Middle frontal gyrus (tissue), 1 donor: ENCODE measurements around the gene CHRNA4.
A peak's percentile ranks its signal among the peaks of the same experiment; 100 is the strongest.

Experiments used
- DNase-seq: peaks from one replicate; pipeline ENCODE4 v3.0.0-alpha.2; 2015; ENCODE audit warnings: low spot score; ENCODE audit errors: extremely low spot score

CHRNA4 gene

DNA sequence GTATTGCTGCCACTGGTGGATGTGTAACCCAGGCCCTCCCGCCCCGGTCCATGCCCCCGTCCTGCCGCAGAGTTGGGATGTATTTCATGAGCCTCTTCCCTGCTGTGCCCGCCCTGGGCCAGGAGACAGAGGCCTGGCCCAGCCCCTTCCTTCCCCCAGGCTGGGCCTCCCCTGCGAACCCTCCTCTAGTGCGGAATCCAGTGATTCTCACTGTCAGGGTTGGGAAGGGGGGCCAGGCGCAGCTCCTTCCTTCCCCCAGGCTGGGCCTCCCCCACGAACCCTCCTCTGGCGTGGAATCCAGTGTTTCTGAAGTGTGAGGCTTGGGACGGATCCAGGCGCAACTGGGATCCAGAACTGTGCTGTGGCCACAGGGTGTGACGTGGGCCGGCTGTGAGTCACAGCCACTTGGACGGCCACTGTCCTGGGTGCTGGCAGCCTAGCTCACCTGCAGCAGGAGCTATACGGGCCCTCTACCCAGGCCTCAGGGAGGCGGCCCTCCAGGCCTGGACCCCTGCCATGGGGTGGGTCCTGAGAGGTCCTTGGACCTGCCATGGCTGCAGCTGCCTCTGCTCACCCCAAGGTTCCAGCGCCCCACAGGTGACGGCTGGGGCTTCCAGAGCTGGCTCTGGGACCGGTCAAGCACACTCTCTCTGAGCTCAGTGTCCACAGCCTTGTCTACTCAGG, 39.9 kb downstream of the CHRNA4 start:
- DNase-seq = peak; percentile 12

DNA sequence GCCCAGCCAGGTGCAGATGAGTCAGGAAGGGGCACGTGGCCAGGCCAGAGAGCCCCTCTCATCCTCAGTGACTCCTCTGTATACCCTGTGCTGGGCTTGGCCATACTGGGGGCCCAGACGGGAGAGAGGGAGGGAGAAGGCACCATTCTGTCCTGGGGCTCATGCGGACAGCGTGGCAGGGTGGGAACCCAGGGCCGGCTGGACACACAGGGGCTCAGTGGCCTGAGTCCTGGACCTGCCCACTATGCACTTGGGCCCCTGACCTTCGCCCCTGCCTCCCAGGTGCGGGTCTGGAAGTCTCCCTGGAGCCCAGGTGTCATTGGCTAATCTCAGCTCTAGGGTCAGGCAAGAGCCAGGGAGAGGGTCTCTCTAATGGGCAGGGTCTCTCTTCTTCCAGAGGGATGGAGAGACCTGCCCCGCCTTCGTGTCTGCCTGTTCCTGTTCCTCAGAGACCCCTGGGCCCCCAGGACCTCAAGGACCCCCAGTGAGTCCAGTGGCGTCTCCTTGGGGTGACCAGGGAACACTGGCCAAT, 40.5 kb downstream of the CHRNA4 start:
- DNase-seq = no peak

DNA sequence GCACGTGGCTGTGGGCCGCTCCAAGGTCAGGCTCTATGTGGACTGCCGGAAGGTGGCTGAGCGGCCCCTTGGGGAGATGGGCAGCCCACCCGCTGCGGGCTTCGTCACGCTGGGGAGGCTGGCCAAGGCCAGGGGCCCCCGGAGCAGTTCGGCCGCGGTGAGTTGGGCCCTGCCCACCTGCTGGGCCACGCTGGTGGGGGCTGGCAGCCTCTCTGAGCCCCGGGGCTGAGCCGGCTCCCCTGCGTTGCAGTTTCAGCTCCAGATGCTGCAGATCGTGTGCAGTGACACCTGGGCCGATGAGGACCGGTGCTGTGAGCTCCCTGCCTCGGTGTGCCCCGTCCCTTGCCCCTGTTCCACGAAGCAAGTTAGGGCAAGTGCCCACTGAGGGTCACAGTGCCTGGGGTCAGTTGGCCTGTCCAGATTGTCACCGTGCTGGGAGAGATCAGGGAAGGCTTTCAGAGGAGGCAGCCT, 41.1 kb downstream of the CHRNA4 start:
- no peak for DNase-seq

DNA sequence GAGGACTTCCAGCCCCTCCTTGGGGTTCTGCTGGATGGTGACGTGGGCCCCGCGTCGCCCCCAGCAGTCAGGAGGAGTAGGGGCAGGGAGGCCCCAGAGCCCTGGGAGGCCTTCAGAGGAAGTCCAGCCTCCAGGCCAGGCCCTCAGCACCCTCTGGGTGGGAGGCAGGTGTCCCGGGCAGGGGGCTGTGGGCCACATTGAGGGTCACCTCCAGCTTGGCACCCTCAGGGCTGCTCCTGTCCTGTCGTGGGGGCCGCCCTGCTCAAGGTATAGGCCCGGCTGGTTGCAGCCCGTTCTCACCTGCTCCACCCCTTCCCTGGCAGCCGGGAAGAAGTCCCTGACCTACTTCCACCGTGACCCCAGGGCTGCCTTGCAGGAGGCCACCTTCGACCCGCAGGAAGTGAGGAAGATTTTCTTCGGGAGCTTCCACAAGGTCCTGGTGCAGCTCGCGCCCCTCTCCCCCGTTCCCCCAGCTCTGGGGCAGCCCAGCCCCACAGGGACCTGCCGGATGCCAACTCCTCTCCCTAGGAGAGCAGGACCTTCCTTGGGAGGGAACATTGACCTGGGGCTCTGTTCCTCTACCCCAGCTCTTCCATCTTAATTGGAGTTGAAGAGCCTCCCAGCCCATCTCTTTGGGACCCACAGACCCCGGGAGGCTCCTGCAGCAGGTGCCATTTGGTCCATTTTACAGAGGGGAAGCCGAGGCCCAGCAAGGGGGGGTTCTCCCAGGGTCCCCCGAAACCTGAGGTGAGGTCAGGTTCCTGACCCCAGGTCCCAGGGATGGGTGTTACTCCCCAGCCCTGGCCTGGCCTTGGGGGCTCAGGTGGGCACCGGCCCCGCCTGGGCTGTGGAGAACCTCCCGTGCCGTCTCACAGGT, 41.7 kb downstream of the CHRNA4 start:
- no peak for DNase-seq

DNA sequence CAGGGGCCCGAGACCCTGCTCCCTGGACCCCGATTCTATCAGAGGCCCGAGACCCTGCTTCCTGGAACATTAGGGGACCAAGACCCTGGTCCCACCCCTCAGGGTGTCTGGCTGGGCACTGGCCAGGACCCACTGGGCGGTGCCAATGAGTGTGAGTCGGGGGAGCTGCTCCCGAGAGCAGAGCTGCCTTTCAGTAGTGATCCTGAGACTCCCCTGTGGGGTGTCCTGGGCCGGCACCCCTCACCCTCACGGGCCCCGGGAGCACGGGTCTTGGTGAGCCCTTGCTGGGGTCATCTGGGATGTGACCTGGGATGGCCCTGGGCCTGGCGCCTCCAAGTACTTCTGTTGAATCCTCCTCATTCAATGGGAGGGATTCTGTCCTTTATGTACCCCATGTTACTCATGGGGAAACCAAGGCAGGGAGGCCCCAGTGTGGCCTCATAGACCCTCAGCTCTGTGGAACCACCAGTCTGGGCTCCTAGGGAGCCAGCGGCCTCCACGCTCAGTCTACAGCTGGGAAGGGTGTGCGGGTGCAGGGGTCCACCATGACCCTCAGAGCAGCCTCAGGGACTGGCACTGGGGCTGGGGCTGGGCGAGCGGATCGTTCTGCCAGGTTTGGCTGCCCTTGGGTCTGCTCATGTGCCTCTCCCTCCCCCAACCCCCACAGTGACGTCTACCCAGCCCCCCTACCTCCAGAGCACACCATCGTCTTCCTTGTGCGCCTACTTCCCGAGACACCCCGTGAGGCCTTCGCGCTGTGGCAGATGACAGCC, 42.6 kb downstream of the CHRNA4 start:
- no peak for DNase-seq

DNA sequence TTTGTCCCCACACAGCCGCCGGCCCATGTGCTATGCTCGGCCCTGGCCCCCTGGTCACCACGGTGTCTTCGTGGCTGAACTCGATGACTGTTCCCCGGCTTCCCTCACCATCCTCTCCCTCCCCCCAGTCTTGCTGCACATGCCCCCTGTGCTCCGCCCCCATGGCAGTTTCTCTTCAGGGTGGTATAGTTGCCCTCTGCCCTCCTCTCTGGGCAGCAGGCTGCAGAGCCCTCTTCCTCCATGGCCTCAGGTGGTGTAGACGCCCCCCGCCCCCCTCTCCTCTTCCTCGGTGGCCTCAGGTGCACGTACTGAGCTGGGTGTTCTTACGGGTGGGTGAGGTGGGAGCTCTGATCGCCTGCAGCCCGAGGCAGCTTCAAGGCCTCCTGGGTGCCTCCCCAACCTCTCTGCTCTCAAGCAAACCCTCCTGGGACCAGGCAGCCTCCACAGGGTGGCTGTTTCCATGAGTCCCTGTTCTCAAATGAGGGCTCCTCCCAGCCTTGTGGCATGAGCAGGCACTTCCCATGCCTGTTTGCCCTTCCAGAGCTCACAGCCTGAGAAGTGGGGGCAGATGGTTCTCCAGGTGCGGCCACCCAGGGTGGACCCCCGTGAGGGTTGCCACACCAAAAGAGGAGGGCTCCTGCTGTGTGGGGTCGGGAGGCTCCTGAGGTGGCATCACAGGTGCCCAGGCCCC, 43.4 kb downstream of the CHRNA4 start:
- DNase-seq = no peak

DNA sequence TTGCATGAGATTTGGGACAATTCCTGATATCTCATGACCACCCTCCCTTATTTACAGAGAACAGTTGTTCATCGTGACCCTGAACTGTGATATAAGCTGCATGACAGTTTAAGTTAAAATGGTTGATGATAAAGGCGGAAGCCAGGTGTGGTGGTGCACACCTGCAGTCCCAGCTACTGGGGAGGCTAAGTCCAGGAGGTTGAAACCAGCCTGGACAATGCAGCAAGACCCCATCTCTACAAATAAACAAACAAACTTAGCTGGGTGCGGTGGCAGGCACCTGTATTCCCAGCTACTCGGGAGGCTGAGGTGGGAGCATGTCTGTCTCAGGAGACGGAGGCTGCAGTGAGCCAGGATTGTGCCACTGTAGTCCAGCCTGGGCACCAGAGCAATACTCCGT, 44.1 kb downstream of the CHRNA4 start:
- no peak for DNase-seq

DNA sequence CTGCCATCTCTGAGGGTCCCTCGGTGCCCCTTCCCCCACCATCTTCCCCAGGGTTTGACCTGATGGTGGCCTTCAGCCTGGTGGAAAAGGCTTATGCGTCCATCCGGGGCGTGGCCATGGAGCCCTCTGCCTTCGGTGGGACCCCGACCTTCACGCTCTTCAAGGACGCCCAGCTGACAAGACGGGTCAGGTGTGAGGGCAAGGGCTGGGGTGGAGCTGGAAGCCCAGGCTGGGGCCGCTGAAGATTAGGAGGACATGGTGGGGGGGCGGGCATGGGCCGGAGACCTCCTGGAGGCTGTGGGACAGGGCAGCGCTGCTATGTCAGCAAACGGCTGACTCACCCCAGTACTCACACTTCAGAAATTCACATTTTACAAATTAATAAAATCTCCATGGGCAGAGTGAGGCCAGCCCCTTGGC, 44.6 kb downstream of the CHRNA4 start:
- no peak for DNase-seq

DNA sequence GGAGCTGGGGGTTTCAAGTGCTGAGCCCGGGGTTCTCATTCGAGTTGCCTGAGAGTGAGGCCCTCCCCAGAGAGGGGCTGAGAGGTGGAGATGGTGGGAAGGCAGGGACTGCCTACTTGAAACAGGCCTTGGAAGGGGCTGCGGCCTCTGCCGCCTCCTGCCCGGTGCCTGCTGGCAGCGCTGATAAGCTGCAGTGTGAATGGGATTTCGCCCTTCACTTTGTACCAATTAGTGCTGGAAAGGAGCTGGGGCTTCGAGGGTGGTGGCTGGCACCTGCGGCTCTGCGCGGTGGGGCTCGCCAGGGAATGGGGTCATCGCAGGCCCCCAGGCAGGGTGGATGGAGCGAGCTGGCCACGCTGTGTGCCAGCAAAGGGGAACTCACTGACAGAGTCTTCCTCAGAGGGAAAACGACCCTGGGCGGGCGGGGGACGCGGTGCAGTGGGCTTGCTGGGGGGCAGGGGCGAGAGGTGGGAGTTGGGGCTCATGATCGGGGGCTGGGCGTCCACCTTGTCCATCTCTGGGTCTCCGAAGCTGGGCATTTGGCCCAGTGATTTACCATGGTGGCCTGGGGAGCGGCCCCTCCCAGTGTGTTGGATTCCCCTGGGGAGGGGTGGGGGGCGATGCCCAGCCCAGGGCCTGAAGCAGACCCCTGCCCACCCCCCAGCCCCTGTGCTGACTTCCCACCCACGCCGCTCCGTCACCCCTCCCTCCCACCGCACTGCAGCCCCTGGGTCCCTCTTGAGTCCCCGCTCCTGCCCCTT, 45.2 kb downstream of the CHRNA4 start:
- DNase-seq = no peak

DNA sequence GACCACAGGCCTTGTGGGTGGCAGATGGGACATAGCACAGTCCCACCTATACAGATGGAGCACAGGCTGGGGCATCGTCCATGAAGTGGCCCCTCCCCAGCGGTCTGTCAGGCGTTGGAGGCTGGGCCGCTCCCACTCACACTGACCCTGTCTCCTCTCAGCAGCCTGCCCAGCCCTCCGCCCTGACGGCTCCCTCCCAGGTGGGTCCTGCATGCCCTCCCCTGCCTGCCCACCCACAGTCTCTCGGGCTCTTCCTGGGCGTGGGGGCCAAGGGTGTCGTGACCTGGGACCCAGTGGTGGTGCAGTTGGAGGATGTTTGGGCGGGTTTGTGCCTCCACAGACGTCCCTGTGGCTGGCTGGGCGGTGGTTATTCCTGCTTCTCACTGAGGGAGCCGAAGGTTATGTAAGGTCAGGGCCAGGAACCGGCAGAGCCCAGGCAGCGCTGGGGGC, 45.9 kb downstream of the CHRNA4 start:
- no peak for DNase-seq

DNA sequence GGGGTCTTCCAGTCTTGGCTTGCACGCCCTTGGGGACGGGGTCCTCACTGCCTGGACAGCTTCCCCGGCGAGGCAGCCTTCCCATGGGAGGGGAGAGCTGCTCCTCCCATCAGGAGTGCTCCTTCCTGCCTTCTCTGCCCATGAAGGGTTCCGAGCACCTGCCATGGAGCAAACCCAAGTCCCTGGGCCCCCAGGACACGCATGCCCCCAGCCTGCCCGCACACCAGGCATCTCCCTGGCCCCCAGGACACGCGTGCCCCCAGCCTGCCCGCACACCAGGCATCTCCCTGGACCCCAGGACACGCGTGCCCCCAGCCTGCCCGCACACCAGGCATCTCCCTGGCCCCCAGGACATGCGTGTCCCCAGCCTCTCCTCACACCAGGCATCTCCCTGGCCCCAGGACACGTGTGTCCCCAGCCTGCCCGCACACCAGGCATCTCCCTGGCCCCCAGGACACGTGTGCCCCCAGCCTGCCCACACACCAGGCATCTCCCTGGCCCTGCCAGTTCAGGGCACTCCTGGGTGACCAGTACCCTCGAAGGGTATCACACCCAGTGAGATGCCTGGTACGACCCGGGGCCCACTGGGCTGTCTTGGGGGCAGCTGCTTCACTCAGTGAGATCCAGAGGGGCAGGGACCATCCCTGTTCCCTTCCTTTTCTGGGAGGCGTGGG, 46.4 kb downstream of the CHRNA4 start:
- no peak for DNase-seq

DNA sequence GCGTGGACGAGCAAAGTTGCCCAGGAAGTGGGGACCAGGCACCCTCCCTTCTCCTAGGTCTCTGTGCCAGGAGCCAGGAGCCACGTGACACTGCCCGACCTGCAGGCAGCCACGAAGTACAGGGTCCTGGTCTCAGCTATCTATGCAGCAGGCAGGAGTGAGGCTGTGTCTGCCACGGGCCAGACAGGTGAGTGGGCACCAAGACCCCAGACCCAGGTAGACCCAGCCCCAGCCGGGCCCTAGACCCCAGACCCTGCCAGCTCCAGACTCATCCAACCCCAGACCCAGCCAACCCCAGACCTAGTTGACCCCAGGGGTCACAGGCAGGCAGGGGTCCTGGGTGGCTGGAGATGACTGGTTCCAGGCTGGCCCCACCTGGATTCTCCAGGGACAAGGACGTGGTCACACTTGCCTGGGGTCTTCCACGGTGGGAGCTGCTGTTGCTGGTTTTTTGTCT, 47.1 kb downstream of the CHRNA4 start:
- DNase-seq = no peak

DNA sequence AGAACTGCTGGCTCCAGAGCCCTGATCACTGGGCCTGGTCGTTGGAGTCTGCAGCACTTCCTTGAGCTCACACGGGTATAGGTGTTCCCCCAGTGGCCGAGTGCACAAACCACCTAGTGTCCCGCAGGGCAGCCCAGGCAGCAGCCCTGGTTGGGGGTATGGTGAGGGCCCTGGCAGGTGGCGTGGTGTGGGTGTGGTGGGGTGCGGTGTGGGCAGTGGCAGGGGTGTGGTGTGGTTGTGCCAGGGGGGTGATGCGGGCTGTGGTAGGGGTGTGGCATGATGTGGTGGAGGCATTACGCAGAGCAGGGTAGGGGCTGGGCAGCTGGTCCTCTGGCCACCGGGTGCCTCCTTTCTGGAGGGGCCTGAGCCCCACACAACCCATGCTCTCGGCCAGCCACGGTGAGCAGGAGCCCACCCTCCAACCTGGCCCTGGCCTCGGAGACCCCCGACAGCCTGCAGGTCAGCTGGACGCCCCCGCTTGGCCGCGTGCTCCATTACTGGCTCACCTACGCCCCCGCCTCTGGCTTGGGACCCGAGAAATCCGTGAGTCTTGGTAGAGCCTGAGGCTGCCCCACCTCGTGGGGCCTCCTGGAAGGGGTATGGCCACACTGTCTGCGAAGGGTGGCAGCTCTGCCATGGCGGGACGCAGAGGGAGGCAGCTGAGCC, 47.7 kb downstream of the CHRNA4 start:
- no peak for DNase-seq

DNA sequence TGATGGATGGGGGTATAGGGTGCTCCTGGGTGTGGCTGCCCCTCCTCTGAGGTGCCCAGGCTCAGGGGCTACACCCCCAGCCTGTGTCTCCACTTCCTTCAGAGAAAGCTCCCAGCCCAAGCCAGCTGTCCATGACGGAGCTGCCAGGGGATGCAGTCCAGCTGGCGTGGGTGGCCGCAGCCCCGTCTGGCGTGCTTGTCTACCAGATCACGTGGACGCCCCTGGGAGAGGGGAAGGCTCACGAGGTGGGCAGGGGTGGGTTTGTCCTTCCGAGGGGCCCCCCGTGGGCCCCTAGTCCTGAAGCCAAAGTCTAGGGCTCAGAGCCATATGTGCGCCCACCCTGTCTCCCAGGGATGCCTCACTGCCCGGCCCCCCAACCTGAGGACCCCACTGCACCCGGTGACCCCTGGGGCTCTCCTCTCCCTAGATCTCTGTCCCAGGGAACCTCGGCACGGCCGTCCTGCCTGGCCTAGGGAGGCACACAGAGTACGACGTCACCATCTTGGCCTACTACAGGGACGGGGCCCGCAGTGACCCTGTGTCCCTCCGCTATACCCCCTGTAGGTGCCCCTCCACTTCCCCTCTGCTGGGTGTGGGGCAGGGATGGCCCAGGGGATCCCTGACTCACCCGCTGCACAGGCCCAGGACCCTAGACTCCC, 48.3 kb downstream of the CHRNA4 start:
- no peak for DNase-seq

DNA sequence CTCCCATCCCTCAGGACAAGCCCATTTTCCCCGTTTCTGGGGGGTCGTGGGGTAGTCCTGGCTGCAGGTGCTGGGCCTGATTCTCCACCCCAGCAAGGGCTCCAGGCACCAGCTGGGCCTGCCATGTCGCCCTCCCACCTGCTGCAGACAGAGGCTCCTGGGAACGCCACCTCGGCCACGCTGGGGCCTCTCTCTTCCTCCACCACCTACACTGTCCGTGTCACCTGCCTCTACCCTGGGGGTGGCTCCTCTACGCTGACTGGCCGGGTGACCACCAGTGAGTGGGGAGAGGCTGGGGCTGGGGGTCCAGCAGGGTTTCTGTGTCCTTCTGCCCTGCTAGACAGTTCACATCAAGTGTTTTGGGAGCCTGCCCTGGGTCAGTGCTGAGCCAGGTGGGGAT, 48.9 kb downstream of the CHRNA4 start:
- DNase-seq = no peak

DNA sequence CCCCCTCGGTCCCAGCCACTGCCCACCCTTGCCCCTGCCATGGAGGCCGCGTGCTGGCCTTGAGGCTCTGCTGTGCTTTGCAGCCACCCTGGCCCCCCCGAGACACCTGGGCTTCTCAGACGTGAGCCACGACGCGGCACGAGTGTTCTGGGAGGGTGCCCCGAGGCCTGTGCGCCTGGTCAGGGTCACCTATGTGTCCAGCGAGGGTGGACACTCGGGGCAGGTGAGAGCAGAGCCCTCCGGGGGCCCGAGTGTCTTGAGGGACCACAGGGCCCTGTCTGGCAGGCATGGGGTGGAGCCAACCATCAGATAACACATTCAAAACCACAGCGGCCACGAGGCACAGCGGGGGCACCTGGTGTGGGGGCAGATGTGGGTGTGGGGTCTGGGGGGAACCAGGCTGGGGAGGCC, 49.3 kb downstream of the CHRNA4 start:
- no peak for DNase-seq

DNA sequence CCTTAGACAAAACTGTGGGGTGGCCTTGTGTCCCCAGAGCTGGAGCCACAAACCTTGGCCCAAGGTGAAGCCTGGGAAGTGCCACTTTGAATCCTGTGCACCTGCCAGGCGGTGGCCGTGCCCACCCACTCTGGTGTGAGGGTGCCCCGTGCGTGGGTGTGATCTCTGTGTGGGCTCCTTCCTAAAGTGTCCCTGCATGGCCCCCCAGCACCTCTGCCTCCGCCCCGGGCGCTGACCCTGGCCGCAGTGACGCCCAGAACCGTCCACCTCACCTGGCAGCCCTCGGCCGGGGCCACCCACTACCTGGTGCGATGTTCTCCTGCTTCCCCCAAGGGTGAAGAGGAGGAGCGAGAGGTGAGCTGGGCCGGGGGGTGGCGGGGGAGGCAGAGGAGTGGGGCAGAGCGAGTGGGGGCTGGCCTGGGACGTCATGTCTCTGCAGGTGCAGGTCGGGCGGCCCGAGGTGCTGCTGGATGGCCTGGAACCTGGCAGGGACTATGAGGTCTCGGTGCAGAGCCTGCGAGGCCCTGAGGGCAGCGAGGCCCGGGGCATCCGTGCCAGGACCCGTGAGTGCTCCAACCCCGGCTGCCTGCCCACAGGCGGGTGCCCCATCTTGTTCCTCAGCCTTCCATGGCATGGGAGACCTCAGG, 49.8 kb downstream of the CHRNA4 start:
- no peak for DNase-seq
